Lung (tissue), 12 donors: ENCODE results near the gene ZNF827. TPM values are rescaled to one million over a fixed set of nuclear protein-coding genes. Genes with fewer than 3 reads are reported as not detected.

Source experiments
- ATAC-seq: fragments of 200-7000 bp; cut with Tn5 transposase; one replicate; pipeline ENCODE4 v1.9.1; 2020; ENCODE audit warnings: moderate number of reproducible peaks; ENCODE audit not compliant: insufficient read depth, low FRiP score
- DNase-seq, 3 donors: peaks; one replicate each; pipeline ENCODE4 v3.0.0-alpha.2; 2013 to 2017
- H3K27ac ChIP-seq, 2 donors: one replicate each; pipeline ENCODE4 v1.5.1; 2013; ENCODE audit warnings: mild to moderate bottlenecking in 2 of 2, moderate library complexity in 2 of 2, control low read depth in 1 of 2, inconsistent platforms in 1 of 2, low read depth in 1 of 2, low read length in 1 of 2
- H3K27me3 ChIP-seq, 3 donors: one replicate each; pipeline ENCODE4 v1.5.1; 2013; ENCODE audit warnings: low read length in 2 of 3; ENCODE audit not compliant: control insufficient read depth in 3 of 3, insufficient read depth in 3 of 3
- H3K36me3 ChIP-seq, 4 donors: one replicate each; pipeline ENCODE4 v1.5.1; 2013; ENCODE audit warnings: low read length in 4 of 4, mild to moderate bottlenecking in 1 of 4, moderate library complexity in 1 of 4; ENCODE audit not compliant: control insufficient read depth in 4 of 4, insufficient read depth in 4 of 4
- H3K4me1 ChIP-seq, 5 donors: one replicate each; pipeline ENCODE4 v1.5.1; 2013; ENCODE audit warnings: low read length in 5 of 5, mild to moderate bottlenecking in 2 of 5, moderate library complexity in 1 of 5; ENCODE audit not compliant: control insufficient read depth in 5 of 5, insufficient read depth in 5 of 5
- H3K4me3 ChIP-seq: one replicate; pipeline ENCODE4 v1.5.1; 2013; ENCODE audit warnings: mild to moderate bottlenecking, control low read depth, moderate library complexity
- H3K9ac ChIP-seq, 2 donors: one replicate each; pipeline ENCODE4 v1.5.1; 2013; ENCODE audit warnings: low read length in 2 of 2, control low read depth in 1 of 2; ENCODE audit not compliant: insufficient read depth in 1 of 2
- H3K9me3 ChIP-seq, 4 donors: one replicate each; pipeline ENCODE4 v1.5.1; 2013; ENCODE audit warnings: low read length in 3 of 4, mild to moderate bottlenecking in 1 of 4, moderate library complexity in 1 of 4; ENCODE audit not compliant: control insufficient read depth in 4 of 4, insufficient read depth in 3 of 4
- CTCF ChIP-seq: IDR thresholded peaks from 2 replicates; pipeline ENCODE4 v1.5.1; 2012; ENCODE audit warnings: mild to moderate bottlenecking; ENCODE audit errors: control extremely low read depth, extremely low read depth
- WGBS, 2 donors: extraction: QIAGEN DNeasy Blood & Tissue Kit; methylation state at CpG; one replicate each; pipeline ENCODE4 v1.1.7; 2013; 5-methylcytosine and 5-hydroxymethylcytosine counted together
- polyA plus RNA-seq, 2 donors: library from polyadenylated mRNA; stranded (reverse); fragments of 200-250 nt; gene quantifications; one replicate each; pipeline ENCODE4 v1.2.1, GENCODE V29; 2013
- total RNA-seq, 2 donors: library from RNA; depleted of rRNA in 1 of 2; stranded (reverse); fragments of >200 nt in 1 of 2; gene quantifications; one replicate each; pipeline ENCODE4 v1.2.1, GENCODE V29; 2014 to 2021
- donor health status: control.
- donor health status: control.
- donor health status: Bipolar disorder and iron deficiency.
- donor health status: healthy.
- donor health status: DM: yes; HTN: yes; CAD: no.

The ZNF827 gene
- total and polyA plus RNA-seq, 4 donors: 2.7 to 27.4 (median 8.2) TPM

- Histone ChIP-seq H3K4me1 (peaks cover 0 to 2% (median 0%) of the 10 kb centered on the region in 5 donors), H3K36me3 (no peaks in the 10 kb centered on the region), H3K27me3 (no peaks in the 10 kb centered on the region), H3K4me3 (no peak overlapping the region), H3K9ac (no peak overlapping the region), H3K27ac (no peak overlapping the region), H3K9me3 (no peaks in the 10 kb centered on the region)
- TF ChIP-seq CTCF: no peak
- WGBS, 2 donors: 85% methylated on average over 10 of the region's 10 CpGs
- DNase-seq (no peak), ATAC-seq (no peak)
These were observed 218.6 kb downstream of the ZNF827 start for GRCh38 chr4:145719752-145720624.

- no peak overlapping the region for H3K9ac ChIP-seq
- H3K27me3 ChIP-seq: no peaks in the 10 kb centered on the region
- DNase-seq: no peak
- ATAC-seq: no peak
- TF ChIP-seq CTCF: no peak
- 67 to 86% methylated on average over 1 of the region's 1 CpG for WGBS, 2 donors
- no peak overlapping the region for H3K4me3 ChIP-seq
- H3K36me3 ChIP-seq: no peaks in the 10 kb centered on the region
- peaks cover 0 to 4% (median 0%) of the 10 kb centered on the region in 4 donors for H3K9me3 ChIP-seq
- H3K4me1 ChIP-seq: peaks cover 0 to 2% (median 0%) of the 10 kb centered on the region in 5 donors
- H3K27ac ChIP-seq: no peak overlapping the region
These were observed 221.9 kb downstream of the ZNF827 start for GRCh38 chr4:145716661-145717200.

- Histone ChIP-seq H3K9ac (no peak overlapping the region), H3K4me3 (no peak overlapping the region), H3K27ac (no peak overlapping the region), H3K4me1 (peaks cover 0 to 2% (median 0%) of the 10 kb centered on the region in 5 donors), H3K36me3 (no peaks in the 10 kb centered on the region), H3K27me3 (no peaks in the 10 kb centered on the region), H3K9me3 (peaks cover 0 to 5% (median 0%) of the 10 kb centered on the region in 4 donors)
- ATAC-seq: no peak
- TF ChIP-seq CTCF: no peak
- peak; percentile 26 to 45 (median 42) for DNase-seq
- 55 to 60% methylated on average over 3 of the region's 3 CpGs for WGBS, 2 donors
These were observed 222.4 kb downstream of the ZNF827 start for GRCh38 chr4:145716200-145716599.
